Choroid plexus epithelial cell (primary cell): ENCODE results near the gene MAP4K2.

ENCODE experiments used
- DNase-seq: peaks from one replicate; pipeline ENCODE4 v3.0.0-alpha.2; 2010; ENCODE audit warnings: low read depth
- H3K4me3 ChIP-seq: 2 replicates; pipeline ENCODE4 v1.5.1; 2011; ENCODE audit warnings: low read depth, mild to moderate bottlenecking, control low read depth, low read length, moderate library complexity
- TF ChIP-seq, protein P1 (sequence below): conservative IDR thresholded peaks from 2 replicates; pipeline ENCODE4 v1.5.1; 2011; ENCODE audit warnings: low read depth, mild to moderate bottlenecking, control low read depth, inconsistent platforms, low read length, moderate library complexity

Gene MAP4K2

DNA sequence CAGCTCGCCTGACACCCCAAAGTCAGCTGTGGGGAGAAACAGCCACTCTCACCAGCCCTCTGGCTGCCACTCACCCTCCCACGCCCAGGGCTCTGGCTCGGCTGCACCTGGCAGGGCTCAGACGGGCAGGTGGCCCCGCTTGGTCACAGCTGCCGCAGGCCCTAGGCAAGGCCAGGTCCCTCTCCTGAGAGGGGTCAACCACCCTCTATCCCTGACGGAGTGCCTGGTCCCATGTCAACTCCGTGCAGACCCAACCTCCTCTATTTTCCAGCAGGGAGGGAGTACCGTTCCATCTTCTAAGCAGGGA lies 1.9 kb downstream of the MAP4K2 start:
- TF ChIP-seq, protein P1, sequence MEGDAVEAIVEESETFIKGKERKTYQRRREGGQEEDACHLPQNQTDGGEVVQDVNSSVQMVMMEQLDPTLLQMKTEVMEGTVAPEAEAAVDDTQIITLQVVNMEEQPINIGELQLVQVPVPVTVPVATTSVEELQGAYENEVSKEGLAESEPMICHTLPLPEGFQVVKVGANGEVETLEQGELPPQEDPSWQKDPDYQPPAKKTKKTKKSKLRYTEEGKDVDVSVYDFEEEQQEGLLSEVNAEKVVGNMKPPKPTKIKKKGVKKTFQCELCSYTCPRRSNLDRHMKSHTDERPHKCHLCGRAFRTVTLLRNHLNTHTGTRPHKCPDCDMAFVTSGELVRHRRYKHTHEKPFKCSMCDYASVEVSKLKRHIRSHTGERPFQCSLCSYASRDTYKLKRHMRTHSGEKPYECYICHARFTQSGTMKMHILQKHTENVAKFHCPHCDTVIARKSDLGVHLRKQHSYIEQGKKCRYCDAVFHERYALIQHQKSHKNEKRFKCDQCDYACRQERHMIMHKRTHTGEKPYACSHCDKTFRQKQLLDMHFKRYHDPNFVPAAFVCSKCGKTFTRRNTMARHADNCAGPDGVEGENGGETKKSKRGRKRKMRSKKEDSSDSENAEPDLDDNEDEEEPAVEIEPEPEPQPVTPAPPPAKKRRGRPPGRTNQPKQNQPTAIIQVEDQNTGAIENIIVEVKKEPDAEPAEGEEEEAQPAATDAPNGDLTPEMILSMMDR, result no peak
- DNase-seq, result no peak
- no peak overlapping the region for H3K4me3 ChIP-seq

DNA sequence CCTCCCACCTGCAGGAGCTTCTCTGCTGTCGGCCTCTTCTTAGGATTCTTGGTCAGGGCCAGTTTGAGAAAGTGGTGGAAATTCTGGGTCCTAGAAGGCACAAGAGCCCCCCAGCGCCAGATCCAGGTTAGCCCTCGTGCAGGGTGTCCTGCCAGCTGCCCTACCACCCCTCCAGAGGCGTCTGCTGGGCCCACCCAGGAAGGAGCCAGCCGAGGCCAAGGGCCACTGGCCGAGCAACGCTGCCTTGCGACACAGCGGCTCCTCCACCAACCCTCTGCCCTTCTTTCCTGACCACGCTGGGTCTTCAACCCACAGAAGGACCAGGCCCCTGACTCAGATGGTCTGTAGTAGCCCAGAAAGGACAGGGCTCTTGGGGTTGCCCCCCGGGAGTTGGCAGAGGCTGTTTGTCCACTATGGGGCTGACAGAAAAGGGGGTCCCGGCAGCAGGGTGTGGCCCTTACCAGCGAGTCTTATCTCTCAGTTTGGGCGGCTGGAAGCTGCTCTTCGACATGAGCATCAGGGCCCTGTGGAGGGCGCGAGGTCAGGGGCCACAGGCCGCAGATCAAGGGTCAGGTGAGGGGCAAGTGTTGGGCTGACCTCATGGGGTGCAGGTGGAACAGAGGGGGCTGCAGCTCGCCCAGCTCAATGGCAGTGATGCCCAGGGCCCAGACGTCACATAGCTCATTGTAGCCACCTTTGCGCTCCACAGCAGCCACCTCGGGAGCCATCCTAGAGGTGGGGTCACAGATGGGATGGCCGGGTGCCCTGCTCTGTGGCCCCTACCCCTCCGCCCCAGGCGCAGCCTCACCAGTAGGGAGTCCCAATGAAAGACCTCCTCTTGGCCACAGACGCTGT lies 2.5 kb downstream of the MAP4K2 start:
- TF ChIP-seq, protein P1, result no peak
- H3K4me3 ChIP-seq, result no peak overlapping the region
- DNase-seq, result no peak

DNA sequence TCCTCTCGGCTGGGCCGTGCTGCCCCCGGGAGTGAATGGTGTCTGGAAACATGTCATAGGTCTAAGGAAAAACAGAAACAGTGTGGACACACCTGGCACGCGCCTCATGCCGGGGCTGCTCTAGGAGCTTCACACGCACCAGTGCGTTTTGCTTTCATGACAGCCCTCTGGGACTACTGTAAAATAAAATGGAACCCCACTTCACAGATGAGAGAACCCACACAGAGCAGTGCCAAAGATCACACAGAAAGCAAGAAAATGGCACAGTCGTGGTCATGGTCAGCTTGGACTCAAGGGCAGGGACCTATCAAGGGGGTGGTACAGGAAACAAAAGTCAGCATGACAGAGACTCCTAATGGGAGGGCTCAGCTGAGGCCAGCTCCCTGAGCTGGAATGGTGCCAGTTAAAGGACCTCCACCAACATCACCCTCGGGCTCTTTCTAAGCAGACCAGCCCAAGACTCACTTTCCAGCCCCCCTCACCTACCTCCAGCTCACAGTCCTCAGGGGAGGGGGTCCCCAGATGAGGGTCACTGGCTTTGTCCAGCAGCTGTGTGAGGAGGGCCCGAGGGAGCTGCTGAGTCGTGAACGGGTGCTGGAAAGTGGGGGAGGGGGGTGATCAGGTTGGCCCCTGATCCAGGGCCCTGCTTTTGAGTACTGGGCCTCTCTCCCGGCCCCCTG lies 3.3 kb downstream of the MAP4K2 start:
- DNase-seq, result no peak
- no peak overlapping the region for H3K4me3 ChIP-seq
- TF ChIP-seq, protein P1, result no peak

DNA sequence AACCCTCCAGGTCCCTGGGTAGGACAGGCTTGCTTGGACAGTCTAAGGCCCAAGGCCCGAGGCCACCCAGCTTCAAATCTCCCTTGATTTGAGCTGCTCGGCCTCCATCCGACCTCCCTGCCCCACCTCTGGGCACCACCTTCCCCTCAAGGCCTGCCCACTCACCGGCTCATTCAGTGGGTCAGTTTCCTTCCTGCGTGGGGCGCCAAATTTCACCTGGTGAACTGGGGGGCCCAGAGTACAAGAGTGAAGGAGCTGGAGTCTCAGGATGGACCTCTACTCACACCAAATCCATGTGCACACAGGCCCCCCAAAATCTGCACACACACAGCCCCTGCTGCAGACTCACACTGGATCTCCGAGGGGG lies 3.8 kb downstream of the MAP4K2 start:
- DNase-seq, result no peak
- TF ChIP-seq, protein P1, result no peak
- H3K4me3 ChIP-seq, result no peak overlapping the region

DNA sequence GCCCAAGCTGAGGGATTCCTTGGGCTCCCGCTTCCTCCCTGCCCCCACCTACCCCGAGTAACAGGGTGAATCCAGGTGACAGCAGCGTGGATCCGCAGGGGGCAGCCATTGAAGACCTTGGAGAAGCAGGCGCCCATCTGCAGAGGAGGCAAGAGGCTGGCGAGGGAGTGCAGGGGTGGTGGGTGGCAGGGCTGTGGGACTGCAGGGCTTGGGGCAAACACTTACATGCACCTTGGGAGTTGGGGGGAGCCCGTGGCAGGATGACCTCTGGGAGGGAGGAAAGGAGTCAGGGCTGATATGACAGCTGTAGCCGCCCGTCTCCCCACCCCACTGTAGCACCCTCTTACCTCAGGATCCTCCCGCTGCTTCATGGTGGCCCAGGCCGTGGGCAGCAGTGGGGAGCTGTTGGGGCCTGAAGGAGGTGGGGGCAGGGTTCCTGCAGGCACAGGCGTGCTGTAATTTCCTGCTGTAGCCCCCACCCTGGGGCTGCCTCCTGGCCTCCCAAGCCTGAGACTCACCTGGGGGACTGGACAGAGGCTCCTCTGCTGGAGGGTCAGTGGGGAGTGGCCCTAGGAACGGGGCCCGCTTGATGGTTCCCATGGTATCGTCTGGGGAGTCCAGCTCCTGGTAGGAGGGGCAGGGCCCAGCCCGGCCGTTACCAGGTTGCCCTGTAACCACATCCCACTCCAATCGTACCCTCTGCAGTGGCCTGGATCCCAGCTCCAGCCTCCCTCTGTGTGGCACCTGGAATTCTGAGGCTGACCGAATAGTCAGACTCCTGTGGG lies 6.1 kb downstream of the MAP4K2 start:
- H3K4me3 ChIP-seq, result no peak overlapping the region
- DNase-seq, result no peak
- TF ChIP-seq, protein P1, result no peak

DNA sequence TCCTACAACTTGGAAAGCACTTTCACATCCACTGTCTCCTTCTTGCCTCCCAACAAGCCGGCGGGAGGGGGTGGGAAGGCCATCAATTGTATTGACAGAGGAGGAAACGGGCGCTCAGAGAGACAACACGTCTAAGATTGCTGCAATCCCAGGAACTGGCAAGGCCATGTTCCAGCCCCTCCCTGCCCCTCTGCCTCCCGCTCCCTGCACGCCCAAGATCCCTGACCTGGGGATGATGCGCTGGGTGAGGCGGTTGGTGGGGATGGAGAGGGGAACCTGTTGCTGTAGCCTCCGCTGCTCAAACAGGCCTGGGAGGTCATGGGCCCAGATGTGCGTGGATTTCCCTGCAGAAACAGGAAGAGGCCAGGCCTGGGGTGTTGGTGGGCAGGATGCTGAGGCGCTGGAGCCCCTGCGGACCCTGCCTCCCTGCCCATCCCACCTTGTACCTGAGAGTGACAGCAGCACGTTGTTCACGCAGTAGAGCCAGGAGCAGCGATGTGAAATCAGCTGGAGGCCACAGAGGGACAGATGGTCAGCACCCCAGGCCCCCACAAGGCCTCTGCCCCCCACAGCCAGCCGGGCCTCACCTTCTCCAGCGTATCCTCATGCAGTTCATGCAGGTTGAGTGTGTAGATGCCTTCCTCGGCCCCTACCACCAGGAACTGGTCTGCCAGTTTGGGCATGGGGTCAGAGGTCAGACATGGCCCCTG lies 6.8 kb downstream of the MAP4K2 start:
- TF ChIP-seq, protein P1, result no peak
- DNase-seq, result no peak
- no peak overlapping the region for H3K4me3 ChIP-seq
